ENCODE measurements around the gene GAS2.

GAS2 gene

DNA sequence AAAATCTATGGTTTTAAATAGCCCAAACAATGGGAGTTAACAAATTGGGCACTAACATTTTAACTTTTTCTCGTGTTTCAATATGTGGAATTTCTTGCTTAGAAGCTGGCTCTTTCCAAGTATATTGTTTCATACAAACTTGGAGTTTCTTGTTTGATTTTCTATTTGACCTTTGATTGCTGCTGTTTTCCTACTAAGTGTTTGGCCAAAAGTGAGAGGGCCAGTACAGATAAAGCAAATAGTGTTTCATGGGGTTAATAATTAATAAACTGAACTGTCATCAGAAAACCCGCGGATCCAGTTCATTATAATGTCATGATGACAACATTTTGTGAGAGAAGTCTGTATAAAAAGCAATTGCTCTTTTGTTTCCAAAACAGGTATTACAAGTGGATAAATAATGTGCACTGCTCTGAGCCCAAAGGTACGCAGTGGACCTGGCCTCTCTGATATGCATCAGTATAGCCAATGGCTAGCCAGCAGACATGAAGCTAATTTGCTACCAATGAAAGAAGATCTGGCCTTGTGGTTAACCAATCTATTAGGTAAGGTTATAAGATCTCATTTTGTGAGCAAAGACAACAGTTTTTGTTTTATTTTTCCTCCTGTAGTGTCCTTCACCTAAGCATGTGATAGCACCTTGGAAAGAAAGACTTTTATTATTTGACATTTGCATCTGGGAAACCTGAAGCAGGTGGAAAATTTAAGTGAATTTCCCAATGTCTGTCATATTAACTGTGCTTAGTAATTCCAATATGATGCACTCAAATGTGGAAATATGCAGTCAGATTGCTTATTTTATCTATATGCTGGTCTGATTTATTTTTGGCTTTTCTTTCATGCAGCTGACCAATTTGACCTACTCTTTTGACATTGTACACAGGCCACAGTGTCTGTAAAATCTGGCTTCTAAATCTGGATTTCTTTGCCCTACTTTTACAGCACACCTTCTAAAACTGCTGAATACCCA lies 8.3 kb downstream of the GAS2 start:
- DNase-seq: no peak

DNA sequence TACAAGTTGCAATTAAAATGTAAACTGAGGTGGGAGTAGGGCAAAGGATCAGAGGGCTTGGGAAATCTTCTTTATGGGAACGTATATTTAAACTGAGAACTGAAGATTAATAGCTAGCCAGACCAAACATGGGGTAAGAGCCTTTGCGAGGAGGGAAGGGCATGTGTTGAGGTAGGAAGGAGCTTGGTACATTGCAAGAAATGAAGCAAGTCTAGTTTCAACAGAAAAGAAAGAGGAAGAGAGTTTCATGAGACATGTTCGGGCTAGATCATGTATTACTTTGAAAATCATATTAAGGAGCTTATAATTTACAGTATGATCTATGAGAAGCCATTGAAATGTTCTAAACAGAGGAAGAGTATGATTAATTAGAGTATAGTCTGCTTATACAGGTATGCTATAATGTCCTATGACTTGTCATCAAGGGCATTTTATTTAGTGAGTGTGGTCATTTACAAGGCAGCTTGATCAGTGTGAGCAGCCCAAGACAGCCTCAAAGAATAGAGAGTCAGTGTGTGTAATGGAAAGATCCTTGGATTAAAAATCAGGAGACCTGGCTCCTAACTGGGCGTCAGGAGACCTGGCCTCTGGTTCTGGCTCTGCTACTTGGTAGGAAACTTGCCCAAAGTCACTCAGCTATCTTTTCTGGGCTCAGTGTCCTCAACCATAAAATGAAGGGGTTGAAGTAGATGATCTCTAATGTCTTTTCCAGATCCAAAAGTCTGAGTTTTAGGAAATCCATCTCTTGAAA lies 10.9 kb downstream of the GAS2 start:
- no peak for DNase-seq

DNA sequence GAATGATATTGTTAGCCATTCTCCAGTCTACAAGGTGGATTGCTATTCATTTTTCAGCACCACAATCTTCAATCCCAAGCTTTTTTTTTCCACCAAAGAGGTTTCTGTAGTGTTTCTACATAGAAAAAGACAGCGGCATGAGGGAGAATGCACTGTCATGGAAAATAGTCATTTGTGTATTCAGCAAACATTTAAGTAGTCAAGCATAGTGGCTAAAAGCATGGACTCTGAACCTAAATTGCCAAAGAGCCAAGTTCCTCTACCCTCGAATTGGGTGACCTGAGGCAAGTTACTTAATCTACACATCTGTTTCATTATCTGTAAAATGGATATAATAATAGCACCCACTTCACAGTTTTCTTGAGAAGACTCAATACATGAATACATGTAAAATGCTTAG lies 14.2 kb downstream of the GAS2 start:
- DNase-seq: no peak

DNA sequence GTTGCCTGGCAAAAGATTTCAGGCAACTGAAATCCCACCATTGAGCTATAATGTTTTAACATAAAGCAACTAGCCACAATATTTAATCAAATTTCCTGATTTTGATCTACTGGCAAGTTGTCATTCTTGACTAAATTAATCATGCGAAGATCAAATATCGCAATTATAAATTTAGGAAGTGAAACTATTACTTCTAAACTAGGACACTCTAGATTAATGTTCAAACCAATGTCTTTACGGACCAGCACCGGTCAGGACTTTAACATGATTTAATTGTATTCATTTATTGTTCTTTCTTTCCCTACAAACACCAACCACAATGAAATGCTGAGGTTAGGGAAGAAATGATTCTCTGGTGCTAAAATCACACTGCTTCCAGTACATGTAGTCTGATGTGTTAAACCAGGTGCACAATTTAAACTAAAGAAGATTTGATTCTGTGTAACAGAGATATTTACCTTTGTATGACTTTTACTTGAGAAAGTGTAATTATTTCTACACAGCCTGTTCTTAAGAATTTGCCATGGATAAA lies 14.9 kb downstream of the GAS2 start:
- no peak for DNase-seq

DNA sequence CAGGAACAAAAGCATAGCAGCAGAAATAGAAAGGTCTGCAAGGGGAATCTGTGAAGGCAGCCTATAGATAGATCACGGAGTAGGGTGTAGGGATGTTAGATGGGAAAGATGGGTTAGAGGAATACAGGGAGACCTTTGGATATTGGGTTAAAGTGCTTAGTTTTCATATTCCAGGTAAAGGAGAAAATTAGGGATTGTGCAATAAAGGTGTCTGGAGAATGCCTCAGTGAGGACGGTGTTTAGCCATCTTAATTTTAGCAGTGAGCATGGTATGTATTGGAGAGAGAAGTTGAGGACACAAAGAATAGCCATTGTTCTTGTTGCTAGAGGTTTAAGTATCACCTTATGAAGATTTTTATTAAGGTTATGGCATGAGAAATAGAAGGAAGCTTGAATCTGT lies 17.7 kb downstream of the GAS2 start:
- DNase-seq: no peak

DNA sequence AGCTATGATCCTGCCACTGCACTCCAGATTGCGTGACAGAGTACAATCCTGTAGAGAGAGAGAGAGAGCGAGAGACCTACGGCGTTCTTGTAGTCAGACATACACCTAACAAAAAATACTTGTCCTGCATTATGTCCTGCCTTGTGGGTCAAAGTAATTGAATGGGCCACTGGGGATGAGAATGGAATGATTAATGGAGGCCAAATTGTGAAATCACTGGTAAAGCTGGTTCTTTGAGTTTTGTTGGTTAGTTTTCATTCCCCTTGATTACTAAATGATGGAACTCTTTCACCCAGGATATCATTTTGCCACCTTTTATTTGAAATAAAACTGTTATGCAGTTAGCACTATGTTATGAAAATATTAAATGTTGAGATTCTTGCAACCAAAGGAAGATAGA lies 18.7 kb downstream of the GAS2 start:
- no peak for DNase-seq

DNA sequence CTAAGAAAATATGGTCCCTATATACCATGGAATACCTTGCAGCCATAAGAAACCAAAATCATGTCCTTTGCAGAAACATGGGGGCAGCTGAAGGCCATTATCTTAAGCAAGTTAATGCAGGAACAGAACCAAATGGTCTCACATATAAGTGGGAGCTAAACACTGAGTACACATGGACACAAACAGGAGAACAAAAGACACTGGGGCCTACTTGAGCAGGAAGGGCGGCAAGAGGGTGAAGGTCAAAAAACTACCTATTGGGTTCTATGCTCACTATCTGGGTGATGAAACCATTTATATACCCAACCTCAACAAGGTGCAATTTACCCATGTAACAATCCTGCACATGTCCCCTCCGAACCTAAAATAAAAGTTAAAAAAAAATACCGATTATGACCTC lies 22.5 kb downstream of the GAS2 start:
- DNase-seq: no peak

DNA sequence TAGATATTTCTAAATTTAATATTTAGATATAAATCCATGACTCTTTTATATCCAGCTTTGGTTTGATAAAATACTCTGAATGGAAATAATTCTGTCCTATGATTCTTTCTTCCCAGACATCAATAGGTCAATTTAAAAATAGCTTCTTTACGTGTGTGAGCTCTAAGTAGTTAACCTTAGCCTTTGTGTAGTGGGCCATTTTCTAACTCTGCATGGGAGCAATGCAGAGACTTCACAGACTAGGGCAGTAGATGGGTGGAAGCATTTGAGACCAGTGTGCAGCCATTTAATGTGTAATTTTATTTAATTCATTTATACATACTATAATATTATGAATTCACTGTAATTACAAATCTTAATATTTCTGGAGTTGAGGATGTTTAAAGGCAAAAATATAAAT lies 23.8 kb downstream of the GAS2 start:
- no peak for DNase-seq

DNA sequence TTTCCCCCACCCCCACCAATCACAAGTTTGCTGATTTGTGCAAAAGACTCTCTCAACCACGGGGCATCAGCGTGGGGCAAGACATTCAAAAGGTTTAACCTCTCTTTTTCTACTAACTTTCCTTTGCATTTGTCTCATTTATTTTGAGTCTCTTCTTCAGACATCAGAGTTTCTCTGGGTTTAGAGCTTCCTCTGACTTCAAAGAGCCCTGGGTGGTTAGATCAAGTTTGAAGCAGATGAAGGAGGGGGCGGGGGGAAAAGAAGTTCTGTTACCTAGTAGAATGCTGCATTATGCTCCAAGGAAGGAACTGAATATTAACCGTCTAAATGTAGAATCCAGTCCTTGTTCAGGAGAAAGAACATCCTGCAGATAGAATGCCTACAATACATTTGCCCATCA lies 24.5 kb downstream of the GAS2 start:
- no peak for DNase-seq

DNA sequence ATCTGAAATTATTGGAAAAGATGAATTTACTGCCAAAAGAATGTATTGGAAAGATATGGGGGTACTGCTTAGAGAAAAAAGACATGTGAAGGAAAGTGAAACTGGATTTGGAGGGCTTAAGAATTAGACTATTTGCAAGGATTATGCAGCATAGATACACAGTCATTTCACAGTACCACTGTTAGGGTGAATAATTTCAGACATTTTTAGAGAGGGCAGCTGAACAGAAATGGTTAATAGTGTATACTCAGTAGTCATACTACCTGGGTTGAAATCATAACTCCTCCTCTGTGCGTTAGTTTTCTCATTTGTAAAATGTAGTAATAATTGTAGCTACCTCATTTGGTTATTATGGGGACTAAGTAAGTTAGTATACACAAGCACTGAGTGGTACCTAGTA lies 33.0 kb downstream of the GAS2 start:
- DNase-seq: no peak

DNA sequence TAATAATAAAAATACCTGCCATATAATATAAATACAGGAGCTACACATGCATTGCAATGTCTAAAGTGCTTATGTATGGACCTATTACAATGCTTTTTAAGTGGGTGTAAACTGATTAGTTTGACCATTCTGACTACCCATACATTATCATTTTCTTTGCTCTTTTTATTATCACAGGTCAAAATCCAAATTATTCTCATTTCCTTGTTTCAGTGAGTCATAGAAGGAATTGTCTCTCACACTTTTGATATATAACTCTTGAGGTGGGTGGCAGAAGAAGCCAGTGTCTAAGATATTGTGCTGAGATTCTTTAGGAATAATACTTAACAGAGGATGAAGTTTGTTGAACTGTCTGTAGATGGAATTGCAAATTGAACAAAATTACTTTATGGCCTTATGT lies 35.6 kb downstream of the GAS2 start:
- no peak for DNase-seq

DNA sequence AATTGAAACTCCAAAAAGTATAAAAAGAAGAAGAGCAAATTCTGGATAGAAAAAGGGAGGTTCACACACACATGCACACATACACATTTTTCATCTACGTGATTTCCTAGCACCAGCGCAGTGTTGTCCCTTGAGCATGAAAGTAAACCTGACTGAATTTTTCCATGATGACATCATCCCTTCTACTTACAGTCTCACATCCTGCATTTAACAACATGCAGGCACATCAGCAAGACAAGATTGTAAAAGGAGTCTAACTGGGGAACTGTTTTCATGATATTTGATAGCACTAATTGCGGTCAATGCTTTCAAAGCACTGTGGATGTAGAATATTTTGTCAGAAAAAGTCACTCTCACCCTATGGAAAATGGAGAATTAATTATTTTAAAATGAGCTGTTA lies 36.6 kb downstream of the GAS2 start:
- DNase-seq: no peak

DNA sequence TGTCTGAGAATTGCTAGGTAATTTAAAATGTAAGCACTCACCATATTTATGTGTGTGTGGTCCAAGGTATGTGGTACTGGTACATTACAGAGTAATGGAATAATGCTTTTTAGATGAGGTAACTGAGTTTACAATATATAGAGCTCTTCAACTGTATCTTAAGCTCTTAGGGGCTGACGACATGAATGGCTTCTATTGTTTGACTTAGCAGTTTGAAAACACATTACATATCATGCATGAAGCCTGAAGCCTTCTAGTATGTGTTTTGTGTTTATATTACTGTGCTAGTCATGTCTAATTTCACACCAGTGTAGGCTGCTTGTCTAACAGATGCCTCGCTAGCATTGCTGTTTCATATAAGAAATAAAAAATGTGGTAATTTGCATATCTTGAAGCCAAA lies 37.2 kb downstream of the GAS2 start:
- DNase-seq: no peak

DNA sequence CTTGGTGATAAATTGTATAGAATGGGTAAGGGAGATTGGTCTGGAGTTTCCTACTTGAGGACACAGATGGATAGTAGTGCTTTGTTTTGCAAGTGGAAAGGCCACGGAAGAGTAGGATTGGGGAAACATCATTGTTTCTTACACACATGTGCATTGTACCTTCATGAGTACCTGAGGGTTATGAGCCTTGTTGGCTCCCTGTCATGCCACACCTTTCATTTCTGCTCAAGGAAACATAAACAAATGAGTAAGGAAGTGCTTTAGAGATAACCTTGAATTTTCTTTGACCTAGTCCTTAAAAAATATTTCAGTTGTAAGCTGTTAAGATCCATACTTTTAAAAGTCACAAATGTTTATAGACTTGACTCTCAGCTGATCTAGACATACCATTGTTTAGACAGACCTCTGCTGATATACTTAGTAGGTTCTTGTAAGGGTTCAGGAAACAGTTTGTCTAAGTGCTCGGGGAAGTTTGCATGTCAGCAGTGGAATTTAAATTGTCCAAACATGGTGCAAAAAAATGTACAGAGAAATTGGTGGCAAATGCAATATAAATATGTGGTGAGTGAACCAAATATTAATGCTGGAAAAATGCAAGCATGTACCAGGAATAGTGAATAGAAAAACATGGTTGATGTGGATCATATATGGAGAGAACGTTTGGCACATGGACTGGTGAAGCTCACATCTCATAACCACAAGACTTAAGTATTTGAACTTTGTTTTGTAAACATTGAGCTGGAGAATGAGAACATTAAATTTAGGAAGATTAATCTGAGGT lies 40.9 kb downstream of the GAS2 start:
- DNase-seq: no peak

DNA sequence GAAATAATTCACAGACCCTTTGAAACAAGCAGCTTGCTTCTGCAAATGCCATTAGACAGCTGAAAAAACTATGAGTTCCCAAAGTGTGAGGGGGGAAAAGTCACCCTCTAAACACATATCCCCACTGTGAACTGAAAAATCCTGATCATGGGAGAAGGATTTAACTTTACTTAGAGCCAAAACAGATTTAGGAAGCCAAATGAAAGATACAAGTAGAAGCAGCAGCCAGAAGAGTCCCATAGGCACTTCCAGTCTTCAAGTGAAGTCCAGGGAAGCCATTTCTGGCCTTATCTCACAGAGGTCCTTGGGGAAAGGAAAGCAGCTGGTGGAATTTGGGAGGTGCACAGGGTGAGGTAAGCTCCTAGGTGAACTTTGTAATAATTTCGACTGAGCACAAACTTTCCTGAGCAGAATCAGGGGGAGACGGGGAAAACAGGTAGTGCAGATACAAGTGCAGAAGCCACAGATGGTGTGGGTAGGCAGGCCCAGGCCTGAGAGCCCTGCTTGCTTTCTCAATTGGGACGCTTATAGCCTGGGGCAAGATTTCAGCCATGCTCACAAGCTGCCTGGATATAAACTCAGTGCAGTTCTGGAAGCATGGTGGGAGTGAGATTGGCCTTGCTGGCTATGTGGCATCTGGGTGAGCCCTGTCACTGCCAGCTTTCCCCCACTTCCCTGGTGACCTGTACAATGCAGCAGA lies 44.8 kb downstream of the GAS2 start:
- DNase-seq: no peak

DNA sequence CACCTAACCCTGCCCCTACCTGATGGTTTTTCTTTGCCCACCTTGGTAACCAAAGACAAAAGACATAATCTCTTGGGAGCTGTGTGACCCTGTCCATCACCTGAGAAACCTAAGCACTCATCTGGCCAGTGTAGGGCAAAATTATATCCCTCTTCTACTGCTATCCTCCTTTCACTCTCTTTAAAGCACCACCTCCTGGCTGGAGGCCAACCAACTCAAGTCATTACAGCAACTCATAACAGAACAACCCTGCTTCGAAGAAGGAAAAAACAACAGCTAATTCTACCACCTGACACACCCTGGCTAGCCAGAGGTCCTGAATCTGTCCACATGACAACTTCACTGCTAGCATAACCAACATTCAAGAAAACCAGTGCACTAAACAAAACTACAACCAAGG lies 45.5 kb downstream of the GAS2 start:
- DNase-seq: no peak

DNA sequence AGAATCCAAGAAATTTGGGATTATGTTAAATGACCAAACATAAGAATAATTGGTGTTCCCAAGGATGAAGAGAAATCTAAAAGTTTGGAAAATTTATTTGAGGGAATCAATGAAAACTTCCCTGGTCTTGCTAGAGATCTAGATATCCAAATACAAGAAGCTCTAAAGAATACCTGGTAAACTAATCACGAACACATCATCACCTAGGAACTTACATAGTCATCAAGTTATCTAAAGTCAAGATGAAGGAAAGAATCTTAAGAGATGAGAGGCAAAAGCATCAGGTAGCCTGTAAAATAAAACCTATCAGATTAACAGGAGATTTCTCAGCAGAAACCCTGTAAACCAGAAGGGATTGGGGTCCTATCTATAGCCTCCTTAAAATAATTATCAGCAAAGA lies 46.9 kb downstream of the GAS2 start:
- no peak for DNase-seq

DNA sequence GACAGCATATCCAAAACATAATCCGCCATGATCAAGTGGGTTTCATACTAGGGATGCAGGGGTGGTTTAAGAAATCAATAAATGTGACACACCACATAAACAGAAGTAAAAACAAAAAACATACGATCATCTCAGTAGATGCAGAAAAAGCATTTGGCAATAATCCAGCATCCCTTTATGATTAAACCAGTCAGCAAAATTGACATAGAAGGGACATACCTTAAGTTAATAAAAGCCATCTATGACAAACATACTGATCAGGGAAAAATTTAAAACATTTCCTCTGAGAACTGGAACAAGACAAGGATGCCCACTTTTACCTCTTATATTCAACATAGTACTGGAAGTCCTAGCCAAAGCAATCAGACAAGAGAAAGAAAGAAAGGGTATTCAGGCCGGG lies 49.6 kb downstream of the GAS2 start:
- no peak for DNase-seq

DNA sequence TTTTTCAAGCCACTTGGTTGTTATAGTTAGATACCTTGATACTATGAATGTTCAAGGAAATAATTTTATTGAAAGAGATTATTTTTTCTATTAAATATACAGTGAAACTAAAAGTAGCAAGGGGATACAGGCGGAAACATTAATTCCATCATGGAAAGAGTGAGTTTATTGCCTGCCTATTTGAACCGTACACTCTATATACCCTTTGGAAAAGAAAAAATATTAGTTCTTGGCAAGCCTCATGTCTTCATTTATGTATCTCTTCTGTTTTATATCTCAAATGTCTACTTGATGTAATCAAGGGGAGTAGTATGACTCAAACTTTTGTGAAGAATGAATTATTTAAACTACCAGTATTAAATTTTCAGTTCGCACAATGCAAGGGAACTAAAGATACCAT lies 54.0 kb downstream of the GAS2 start:
- no peak for DNase-seq

DNA sequence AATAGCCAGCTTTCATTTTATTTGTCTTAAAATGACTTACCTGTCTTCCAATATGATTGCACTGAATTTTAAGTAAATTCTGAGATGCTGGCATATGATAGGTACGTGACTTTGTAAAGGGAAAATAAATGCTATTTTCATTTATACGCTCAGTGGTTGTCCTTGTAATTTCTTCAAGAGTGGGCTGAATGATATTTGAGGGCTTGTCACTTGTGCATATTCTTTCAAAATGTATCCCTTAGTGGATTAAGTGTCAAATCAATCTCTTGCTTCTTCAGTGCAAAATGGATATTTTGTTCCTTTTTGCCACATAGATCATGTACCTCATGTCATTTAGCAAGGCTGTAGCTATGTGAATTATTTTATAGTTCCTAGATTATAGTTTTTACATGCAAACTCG lies 56.9 kb downstream of the GAS2 start:
- DNase-seq: no peak

DNA sequence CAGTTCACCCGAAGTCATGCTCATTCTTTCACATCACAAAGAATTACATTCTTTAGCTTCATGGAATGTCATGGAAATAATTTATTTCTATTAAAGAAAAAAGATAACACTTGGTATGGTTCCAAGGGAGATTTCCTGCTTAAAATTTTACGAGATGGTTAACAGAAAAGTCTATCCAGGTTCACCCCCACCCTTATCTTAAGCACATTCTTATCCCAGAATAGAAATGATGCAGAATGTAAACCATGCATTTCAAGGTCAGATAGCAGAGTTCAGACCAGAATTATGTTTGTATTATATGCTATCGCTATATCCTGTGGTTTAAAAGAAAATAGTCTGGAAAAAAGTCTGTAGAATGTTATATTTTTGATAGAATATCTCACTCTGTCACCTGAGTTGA lies 58.7 kb downstream of the GAS2 start:
- DNase-seq: no peak

DNA sequence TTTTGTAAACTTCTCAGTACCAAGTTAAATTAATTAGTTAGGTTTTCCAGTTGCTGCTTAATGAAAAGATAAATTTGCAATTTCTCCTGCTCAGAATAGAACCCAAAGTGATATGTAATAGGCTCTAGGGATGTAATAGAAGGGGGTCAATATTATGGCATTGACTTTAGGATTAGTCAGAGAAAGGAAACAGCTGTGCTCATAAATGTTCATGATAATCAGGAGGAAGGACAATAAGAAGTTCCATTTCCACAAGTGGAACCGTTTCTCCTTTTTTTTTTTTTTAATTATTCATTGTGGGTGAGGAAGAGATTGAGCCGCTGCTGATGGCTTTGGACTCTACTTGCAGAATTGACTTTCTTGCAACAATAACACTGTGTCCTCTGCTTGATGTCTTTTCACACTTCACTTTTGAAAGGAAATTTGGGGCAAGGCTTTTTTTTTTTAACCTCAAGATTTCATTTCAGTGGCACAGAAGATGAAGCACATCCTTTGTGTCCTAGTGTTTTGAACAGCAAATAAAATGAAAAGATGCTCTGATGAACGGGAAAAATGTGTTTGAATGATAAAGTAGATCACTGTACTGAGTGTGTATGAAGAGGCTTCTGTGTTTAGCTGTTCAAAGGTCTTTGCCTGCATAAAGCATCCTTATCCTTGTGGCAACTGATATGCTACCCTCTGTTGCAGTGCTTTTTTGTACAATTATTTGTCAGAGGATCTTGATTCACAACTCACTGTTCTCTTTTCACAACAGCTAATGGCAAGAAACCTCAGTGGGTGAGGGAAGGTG lies 62.4 kb downstream of the GAS2 start:
- DNase-seq: no peak
